CD4-positive, alpha-beta T cell treated with Interleukin-4 for 1 hour (primary cell): ENCODE data around the gene PDZD2.
"Not testable (repeated sequence)": the region's sequence is repeated elsewhere in the genome, so short reads cannot be mapped to it uniquely, and the experiment has no call there.

Experiments
- DNase-seq, 2 donors: peaks; one replicate each; pipeline ENCODE4 v3.0.0-alpha.2; 2020 to 2022

Gene PDZD2

DNA sequence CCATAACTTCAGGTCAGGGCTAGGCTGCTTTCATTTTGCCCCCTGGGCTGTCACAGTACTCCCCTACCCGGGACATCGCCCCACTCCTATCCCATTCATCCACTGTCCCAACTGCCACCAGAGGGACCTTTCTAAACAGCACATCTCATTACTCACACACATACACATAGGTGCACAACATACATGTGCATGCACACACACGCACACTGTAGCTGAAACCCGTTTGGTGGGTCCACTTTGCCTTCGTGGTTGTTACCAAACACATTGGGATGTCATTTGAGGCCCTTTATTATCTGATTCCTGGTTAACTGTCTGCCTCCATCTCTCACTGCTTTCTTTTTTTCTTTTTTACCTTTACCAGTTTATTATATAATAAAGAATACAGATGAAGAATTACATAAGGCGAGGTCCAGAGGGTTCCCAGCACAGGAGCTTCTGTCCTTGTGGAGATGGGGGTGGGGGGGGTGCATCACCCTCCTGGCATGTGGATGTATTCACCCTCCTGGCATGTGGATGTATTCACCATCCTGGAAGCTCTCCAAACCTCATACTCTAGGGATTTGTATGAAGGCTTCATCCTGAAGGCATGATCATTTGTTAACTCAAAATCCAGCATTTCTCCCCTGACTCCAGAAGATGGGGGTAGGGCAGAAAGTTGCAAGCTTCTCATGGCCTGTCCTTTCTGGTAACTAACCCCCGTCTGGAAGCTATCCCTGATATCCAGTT, 349.2 kb downstream of the PDZD2 start:
- no peak for DNase-seq

DNA sequence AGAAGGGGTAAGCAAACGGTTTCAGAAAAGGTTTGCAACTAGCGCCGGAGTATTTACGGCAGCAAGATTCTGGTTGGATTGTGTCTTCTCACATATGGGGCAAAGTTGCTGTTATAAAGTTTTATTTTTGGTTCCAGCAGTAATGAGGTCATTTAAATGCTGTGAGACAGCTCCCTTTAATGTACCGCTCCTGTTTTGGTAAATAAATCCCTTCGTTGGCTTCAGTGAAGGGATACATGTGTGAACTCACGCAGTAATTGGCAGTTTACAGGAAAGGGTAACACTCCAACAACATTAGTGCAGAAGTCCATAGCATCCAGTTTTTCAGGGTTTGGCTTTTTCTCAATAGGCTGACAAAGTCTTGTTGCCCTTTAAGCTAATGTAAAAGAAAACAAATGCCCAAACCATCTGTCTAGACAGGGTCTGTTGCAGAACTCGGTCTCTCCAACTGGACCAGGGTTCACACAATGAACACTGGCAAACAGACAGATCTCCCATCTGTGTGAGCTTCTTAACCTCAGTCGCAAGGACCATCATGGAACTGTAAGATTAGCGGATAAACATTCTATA, 351.2 kb downstream of the PDZD2 start:
- no peak for DNase-seq

DNA sequence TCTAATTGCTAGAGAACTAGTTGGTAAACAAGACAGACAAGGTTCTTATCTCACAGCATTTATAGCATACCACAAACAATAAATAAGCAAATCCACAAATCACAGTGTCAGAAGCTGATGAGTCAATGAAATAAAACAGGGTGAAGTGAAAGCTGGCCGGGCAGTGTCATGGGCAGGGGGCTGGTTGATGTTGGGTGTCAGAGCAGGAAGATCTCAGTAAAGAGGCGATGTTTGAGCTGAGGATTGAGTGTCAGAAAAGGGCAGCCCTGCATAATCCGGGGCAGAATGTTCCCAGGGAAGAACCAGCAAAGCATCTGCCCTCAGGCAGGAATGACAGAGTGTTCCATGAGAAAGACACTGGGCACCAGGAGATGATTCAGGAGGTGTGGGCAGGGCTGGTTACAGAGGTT, 351.8 kb downstream of the PDZD2 start:
- DNase-seq: no peak

DNA sequence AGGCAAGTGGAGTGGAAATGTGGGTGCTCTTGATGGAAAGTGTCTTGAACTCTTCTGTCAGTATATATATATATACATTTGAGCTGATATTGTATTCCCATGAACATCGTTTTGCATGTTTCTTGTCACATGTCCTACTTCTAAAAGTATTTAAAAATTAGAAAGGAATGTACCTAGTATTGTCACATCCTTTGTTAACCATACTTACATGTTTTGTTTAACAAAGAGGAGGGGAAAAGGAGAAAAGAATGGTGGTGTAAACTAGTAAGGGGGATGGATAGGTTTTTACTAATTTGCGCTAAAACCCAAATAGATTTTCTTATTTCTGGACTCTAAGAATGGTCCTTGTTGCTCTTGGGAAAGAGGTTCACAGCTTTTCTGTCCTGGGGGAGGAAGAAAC, 353.4 kb downstream of the PDZD2 start:
- DNase-seq: no peak

DNA sequence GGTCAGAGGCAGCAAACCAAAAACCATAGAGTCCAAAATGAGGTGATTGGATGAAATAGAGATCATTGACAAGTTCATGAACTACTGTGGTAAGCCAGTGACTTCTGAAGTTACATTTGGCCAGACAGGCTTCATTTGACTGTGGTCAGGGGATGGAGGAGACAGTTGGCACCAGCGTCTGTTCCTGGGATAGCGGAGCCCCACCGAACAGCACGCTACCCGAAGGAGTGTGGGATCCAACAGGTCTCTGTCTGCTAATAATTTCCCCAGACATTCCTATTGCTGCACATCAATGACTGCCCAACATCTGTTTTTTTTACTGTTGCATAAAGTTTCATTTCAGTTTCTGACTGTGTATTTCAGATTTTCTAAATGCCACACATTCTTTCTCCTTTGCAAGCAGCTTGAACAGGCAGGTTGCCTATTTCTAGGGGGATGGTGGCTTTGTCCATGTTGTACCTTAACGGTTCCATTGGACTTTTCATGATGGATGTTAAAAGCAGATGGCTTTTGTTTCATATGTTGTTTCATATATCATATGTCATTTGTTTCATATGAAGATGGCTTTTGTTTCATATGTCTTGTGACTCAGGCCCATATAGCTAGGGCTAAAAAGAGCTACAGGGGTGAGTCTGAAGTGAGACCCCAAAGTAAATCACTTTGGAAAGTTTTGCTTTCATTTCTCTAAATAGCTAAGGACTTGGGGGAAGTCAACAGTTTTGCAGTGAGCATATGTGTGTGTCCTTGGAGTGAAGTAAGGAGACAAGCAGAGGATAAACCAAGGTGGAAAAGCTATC, 354.4 kb downstream of the PDZD2 start:
- DNase-seq: no peak

DNA sequence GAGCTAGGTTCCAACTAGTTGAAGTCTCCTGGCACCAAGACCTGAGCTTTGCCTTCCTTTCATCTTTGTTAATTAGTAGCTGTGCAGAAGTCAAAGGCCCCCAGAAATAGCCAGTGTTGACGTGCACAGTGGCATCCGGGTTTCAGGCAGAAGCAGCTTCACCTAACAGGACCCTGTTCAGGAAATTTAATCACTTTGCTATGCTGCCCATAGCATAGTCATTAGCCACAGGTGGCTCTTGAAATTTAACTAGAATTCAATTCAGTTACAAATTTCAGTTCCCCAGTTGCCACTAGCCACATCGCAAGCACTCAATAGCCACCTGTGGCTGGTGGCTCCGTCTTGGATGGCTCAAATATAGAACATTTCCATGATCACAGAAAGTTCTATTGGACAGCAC, 356.1 kb downstream of the PDZD2 start:
- DNase-seq: no peak

DNA sequence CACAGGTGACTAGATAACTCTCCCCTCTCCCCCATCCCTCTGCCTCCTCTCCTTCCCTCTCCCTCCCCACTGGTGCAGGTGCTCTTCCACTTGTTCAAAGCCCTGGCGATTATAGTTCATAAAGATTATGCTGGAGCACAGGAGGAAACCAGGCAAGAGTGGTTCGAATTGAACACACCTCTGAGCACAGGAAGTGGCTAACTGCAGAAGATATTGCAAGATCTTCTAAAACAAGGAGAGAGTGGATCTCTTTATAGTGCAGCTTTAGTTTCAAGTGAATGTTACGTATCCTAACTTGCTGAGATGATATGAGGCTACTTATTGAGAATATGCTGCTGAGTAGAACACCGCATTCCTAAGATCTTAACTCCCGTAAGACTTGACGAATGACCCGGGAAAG, 356.8 kb downstream of the PDZD2 start:
- DNase-seq: no peak

DNA sequence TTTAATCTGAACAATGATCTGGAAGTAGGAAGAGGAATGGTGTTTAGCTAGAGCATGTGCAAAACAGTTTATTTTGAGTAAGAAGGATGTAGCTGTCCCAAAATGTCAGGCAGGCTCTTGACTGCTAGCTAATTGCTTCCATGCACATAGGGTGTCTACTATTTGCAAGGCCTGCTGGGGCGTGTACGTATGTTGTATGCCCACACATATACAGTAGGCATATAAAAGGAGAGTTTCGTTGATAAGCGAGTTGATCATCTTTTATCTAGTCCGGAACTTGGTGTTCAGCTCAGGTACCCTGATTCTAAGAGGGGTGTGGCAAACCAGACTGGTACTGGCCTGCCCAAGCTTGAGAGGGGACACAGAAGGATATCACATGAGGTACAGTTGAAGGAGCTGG, 358.0 kb downstream of the PDZD2 start:
- no peak for DNase-seq

DNA sequence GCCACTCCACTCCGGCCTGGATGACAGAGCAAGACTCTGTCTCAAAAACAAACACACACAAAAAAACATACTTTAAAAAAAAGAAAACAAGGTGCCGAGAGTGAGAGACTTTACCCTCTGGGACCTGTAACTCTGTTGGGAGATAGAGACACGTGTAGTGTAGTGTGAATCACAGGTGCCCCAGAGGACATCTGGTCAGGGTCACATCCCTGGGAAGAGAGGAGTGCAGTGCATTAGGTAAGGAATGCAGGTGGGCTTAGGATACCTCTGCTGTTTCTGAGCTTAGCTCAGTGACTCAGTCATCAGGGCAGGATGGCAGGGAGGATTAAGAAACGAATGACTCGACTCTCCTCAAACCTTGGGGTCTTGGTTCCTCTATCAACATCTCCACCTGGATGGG, 360.5 kb downstream of the PDZD2 start:
- no peak for DNase-seq

DNA sequence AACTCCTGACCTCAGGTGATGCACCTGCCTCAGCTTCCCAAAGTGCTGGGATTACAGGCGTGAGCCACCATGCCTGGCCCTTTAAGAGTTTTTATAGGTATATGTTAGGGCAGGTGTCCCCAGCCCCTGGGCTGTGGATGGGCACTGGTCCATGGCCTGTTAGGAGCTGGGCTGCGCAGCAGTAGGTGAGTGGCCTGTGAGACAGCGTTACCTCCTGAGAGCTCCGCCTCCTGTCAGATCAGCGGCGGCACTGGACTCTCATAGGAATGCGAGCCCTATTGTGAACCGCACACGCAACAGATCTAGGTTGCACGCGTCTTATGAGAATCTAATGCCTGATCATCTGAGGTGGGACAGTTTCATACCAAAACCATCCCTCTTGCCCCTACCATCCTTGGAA, 361.8 kb downstream of the PDZD2 start:
- no peak for DNase-seq

DNA sequence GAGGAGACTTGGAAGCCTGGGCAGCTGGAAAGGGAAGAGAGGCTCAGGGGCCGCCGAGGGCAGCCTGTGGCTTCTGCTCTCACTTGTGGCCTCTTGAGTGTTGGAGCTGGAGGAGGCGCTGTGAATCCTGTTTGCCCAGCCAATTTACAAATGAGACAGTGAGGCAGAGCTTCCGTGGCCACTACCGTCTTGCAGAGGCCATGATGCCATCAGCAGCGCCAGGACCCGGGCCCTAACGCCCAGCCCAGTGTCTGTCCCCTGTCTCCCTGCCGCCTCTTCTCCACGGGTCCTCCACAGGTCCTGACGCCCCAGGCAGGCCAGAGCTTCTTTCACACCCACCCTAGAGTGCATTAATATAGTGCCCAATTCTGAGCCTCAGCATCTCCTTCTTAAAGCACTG, 362.4 kb downstream of the PDZD2 start:
- DNase-seq: no peak

DNA sequence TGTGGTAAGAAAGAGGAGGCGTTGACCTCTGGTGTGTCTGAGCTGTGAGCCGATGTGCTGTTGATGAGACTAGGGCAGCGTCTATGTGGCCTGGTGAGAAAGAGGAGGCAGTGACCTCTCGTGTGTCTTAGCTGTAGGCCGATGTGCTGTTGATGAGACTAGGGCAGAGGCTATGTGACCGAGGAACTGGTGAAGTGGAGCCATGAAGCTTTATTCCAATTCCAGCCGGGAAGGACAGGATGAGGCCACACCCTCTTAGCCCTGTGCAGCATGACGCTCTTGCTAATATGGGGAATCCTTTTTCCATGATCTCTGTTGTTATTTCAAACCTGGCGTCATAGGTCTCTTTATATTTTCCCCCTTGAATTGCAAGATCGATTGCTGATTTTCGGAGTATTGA, 362.8 kb downstream of the PDZD2 start:
- DNase-seq: no peak

DNA sequence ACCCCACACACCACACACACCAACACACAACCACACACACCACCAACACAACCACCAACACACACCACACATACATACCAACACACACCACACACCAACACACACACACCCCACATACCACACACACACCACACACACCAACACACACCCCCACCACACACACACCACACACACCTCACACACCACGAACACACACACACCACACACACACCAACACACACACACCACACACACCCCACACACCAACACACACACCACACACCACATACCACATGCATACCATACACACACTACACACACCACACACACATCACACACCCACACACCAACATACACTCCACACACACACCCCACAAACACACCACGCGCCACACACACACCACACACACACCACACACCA, 363.8 kb downstream of the PDZD2 start:
- DNase-seq: no peak

DNA sequence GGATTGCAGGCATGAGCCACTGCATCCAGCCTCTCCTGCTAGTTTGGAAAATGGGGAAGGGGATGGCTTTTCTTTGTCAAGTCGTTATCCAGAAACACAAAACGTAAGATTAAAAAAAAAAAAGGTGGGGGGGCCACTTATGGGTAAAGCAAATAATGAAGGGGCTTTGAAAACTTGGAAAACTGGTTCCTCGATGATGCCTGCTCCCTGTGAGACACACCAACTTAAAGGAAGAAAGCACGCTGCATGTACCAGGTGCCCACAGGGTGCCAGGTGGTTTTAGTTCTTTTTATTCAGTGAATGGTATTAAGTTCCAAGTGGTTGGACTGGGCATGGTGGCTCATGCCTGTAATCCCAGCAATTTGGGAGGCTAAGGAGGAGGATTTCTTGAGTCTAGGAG, 365.1 kb downstream of the PDZD2 start:
- no peak for DNase-seq

DNA sequence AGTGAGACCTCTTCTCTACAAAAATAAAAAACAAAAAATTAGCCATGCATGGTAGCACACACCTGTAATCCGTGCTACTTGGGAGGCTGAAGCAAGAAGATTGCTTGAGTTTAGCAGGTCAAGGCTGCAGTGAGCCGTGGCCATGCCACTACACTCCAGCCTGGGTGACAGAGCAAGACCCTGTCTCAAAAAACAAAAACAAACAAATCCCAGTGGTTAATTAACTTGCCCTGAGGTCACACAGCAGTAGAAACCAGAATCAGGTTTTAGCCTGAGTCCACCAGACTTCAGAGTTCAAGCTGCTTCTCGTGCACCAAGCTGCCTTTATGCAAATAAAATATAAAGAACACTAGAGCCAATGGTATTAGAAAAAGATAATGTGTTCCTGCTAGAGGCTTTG, 365.5 kb downstream of the PDZD2 start:
- no peak for DNase-seq

DNA sequence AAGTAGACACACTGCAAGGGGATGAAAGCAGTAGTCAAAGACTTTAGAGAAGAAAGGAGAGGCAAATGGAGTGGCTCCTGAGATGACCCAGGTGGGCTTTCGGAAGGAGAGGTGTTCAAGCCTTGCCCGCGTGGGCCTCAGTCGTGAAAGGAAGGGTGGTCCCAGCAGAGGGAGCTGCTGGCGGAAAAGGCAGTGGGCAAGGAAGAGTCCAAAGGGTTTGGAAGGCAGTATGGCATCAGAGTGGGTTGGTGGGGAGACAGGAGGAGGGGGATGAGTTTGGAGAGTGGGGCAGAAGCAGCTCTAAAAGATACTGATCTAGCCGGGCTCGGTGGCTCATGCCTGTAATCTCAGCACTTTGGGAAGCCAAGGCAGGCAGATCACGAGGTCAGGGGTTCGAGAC, 369.8 kb downstream of the PDZD2 start:
- DNase-seq: no peak

DNA sequence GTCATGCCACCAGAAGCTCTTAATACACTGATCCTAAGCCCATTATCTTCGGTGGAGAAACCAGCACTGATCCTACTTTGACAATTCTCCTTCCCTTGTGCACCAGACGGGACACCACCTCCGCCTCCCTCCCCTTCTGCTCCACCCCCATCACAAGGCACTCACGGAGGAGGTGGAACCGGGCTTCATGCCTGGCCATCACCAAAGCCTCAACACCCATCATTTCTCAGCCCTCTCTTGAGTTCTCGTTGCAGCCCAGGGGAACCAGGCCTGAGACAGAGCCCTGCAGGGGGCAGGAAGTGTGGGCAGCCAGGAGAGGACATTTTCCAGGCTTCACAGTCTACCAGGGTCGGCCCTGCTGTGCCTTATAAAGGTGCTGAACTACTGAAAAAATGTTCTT, 374.7 kb downstream of the PDZD2 start:
- DNase-seq: no peak

DNA sequence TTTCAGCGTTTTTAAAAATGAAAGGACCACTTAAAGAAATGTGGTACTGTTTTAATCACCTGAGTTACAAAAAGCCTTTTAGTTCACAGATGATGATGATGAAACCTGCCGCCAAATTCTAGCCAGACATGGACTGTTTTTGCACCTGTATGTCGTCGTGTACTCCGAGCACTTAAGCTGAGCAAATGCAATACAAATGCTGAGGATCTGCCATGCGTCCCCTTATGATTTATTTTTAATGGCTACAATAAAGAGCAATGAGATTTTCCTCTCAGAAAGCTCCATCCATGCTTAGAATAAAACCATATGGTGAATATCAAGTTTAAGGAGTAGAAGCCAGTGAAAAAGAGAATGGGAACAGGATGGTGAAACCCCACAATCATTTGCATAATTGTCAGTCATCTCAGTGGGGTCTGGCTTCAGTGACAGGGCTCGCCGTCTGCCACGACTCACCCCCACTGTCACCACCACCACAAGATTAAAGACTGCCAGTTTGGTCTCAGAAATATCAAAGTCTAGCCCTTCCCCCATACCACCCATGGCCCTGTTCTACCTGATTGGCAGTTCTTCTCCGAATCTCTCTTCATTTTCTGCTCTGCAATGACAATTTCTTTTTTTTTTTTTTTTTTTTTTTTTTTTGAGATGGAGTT, 375.3 kb downstream of the PDZD2 start:
- no peak for DNase-seq

DNA sequence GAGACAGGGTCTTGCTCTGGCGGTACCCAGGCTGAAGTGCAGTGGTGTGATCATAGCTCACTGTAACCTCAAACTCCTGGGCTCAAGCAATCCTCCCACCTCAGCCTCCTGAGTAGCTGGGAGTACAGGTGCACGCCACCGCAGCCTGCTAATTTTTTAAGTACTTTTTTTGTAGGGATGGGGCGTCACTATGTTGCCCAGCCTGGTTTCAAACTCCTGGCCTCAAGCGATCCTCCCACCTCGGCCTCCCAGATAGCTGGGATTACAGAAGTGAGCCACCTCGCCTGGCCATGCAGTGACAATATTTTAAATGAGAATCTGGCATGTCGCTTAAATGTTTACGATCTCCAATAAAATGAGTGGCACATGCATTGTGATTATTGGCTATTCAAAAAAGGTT, 376.3 kb downstream of the PDZD2 start:
- DNase-seq: not testable (repeated sequence)

DNA sequence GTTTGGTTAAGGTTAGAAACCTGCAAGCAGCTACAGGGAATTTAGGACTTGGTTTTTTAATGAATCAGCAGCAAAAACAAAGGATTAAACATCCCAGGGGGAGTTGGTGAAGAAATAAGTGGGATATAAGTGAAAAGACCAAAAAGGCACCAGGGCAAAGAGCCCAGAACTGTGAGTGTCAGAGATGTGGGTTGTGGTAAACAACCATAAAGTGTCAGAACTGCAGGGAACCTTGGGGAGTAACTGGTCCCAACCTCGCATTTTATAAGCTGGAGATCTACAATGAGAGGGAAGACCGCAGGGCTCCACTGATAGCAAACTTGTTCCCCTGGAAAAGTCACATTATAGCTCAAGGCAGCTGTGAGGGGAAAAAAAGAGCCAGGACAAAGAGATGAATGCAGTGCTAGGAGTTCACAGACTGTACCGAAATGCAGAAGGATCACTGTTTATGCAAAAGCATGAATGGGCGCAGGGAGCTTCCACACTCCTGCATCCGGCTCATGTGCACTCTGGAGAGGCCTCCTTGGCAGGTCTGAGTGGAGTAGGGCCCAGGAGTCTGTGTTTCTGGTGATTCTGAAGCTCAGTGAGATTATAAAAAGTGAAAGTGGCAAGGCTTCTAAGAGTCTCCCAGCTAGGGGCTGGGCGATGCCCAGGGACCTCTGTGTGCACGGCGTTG, 378.9 kb downstream of the PDZD2 start:
- no peak for DNase-seq

DNA sequence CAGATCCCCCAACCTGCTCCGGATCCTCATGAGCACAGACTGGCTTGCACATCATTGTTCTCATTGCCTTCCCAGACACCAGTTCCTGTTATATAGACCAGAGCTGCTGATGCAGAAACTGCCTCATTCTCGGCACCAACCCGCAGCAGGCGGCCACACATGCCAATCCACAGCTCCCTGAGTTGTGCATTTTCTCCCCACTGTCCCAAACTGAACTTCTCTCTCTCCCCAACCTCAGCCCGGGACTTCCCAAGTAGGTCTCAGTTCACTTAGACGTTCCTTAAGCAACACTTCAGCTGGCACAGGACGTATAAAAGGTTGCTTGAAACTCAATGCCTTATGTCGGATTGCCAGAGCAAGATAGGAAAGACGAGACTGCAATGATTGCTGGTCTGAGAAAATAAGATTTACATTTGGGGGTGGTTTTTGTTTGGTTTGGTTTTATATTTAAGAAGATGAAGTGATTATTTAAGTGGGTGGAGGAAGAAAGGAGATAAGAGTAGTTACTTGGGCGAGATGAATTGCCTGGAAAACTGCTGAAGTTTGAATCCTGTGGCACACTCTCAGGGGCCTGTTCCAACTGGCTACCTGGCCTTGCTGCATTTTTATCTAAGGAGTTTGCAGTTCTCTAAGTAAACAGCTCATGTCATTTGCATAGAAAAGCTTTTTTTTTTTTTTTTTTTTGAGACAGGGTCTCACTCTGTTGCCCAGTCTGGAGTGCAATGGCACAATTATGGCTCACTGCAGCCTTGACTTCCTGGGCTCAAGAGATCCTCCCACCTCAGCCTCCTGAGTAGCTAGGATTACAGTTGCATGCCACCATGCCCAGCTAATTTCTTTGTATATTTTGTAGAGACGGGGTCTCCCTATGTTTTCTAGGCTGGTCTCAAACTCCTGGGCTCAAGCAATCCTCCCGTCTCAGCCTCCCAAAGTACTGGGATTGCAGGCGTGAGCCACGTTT, 379.8 kb downstream of the PDZD2 start:
- DNase-seq: no peak

DNA sequence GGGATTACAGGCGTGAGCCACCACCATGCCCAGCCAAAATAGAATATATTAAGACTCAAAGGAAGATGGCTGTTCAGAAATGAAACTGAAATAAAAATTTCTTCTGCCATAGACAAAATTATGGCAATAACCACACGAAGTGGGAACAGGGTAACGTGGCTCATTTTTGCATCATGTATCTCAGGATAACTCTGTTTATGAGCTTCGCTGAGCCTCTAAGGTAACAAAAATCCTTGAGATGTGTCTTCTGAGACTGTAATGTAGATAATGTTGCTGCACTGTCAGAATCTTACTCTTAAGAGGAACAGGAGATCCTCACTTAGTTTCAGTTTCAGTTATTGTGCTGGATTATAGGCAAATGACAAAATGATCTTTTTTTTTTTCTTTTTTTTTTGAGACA, 381.3 kb downstream of the PDZD2 start:
- DNase-seq: peak in 1 of 2 donors; percentile 9
